ENCODE measurements around the gene CD6.

Gene CD6

DNA sequence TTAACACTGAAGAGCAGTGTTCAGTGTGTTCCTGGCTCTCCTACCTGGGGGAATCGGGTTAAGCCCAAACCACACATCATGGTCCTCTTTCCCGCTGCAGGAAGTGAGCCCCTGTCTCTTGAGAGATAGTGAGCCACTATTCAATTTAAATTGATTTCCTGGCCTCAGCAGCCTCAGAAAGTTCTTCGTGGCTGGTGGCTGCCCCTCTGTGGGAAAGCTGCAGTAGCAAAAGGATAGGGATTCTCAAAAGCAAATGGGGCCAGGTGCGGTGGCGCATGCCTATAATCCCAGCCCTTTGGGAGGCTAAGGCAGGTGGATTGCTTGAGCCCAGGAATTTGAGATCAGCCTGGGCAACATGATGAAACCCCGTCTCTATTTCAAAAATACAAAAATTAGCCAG is 81.7 kb downstream of the CD6 start:
- no peak for DNase-seq (ENCODE audit: low read depth, low spot score)
- in situ Hi-C loops (cut with HindIII; ENCODE audit: low sequenced_read_pairs), result no loop called here
- H3K4me3 ChIP-seq (ENCODE audit: low read depth, low read length), result no peak overlapping the region
- TF ChIP-seq, protein P1, sequence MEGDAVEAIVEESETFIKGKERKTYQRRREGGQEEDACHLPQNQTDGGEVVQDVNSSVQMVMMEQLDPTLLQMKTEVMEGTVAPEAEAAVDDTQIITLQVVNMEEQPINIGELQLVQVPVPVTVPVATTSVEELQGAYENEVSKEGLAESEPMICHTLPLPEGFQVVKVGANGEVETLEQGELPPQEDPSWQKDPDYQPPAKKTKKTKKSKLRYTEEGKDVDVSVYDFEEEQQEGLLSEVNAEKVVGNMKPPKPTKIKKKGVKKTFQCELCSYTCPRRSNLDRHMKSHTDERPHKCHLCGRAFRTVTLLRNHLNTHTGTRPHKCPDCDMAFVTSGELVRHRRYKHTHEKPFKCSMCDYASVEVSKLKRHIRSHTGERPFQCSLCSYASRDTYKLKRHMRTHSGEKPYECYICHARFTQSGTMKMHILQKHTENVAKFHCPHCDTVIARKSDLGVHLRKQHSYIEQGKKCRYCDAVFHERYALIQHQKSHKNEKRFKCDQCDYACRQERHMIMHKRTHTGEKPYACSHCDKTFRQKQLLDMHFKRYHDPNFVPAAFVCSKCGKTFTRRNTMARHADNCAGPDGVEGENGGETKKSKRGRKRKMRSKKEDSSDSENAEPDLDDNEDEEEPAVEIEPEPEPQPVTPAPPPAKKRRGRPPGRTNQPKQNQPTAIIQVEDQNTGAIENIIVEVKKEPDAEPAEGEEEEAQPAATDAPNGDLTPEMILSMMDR (IDR thresholded peaks at IDR 0.05; ENCODE audit: low read depth, low read length), result no peak

DNA sequence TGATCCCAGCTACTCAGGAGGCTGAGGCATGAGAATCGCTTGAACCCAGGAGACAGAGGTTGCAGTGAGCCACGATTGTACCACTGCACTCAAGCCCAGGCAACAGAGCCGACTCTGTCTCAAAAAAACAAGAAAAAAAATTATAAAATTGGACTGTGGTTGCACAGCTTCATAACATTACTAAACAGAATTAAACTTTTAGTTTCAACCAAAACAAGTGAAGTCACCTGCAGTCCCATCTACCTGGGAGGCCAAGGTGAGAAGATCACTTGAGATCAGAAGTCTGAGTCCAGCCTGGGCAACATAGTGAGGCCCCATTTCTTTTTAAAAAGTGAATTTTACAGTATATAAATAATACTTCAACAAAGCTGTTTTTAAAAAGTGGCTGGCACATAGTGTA is 83.0 kb downstream of the CD6 start:
- DNase-seq (ENCODE audit: low read depth, low spot score), result no peak
- TF ChIP-seq, protein P1 (IDR thresholded peaks at IDR 0.05; ENCODE audit: low read depth, low read length), result no peak
- no peak overlapping the region for H3K4me3 ChIP-seq (ENCODE audit: low read depth, low read length)
- in situ Hi-C loops (cut with HindIII; ENCODE audit: low sequenced_read_pairs), result no loop called here

DNA sequence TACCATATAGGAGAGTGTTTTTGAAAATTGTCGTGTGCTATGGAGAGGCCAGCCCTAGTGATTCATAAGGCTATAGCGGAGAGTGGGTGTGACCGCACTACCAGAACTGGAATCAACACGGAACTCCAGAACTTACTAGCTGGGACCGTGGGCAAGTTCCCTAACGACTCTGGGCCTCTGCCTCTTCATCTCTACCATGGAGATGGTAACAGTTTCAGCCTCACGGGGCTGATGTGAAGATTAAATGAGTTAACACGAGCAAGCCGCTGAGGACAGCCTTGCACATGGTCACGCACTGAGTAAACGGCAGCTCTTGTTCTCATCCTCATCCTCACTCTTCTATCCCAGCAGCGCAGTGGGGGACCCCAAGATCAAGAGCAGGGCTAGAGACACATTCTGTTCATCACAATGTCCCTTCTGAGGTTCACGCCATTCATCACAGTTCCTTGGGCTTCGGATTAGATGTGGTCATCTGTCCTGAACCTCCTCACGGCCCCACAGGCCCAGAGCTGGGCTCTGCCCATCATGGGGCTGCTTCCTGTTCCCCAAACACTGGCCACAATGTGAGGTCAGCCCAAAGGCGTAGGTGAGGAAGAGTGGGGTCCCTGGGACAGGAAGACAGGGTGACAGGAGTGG is 83.6 kb downstream of the CD6 start:
- in situ Hi-C loops (cut with HindIII; ENCODE audit: low sequenced_read_pairs), result no loop called here
- no peak overlapping the region for H3K4me3 ChIP-seq (ENCODE audit: low read depth, low read length)
- no peak for DNase-seq (ENCODE audit: low read depth, low spot score)
- TF ChIP-seq, protein P1 (IDR thresholded peaks at IDR 0.05; ENCODE audit: low read depth, low read length), result no peak

DNA sequence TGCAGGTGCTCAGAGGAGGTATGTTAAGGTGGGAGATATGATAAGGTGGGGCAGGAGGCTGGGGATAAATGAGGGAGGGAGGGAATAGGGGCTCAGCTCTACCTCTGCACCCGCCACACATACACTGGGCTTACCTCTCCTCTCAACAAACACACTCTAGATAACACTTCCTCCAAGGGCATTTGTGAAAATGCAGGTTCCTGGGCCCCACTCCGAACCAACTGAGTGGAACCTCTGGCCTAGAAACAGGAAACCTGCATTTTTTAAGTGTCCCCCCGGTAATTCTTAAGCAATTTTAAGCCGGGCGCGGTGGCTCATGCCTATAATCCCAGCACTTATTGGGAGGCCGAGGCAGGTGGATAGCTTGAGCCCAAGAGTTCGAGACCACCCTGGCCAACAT is 84.3 kb downstream of the CD6 start:
- TF ChIP-seq, protein P1 (IDR thresholded peaks at IDR 0.05; ENCODE audit: low read depth, low read length), result no peak
- no peak for DNase-seq (ENCODE audit: low read depth, low spot score)
- in situ Hi-C loops (cut with HindIII; ENCODE audit: low sequenced_read_pairs), result no loop called here
- H3K4me3 ChIP-seq (ENCODE audit: low read depth, low read length), result no peak overlapping the region

DNA sequence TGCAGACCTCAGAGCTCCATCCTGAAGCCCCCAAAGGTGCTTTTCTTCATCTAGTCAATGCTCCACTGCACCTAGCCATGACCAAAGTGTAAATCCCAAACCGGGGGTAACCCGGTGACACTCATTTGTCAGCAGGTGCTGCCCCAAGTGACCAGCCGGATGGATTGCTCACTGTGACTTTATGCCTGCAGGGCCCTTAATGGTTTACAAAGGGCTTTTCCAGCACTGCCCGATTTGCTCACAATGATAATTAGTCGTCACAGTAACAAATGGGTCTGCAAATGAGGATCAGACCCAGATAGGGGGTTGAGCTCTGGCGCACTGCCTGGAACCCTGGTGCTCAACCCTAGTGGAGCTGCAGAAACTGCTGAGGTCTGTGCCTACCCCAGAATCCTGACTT is 85.1 kb downstream of the CD6 start:
- no peak for DNase-seq (ENCODE audit: low read depth, low spot score)
- TF ChIP-seq, protein P1 (IDR thresholded peaks at IDR 0.05; ENCODE audit: low read depth, low read length), result no peak
- no peak overlapping the region for H3K4me3 ChIP-seq (ENCODE audit: low read depth, low read length)
- in situ Hi-C loops (cut with HindIII; ENCODE audit: low sequenced_read_pairs), result no loop called here

DNA sequence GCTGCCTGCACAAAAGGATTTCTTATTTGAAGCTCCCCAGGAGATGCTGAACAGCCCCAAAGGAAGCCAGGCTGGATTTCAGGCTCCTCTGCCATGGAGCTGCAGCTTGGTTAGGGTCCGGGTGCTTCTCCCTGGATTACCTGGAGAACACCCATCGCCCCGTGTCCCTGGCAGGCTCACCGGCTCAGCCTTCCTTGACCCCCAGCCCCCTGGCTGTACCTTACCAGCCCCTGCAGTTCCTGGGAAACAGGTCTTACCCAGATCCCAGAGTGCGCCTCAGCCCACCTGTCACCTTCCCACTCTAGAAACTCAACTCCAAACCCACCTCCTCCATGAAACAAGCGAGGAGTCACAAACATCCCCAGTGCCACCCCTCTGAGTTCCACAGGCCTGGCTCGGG is 85.5 kb downstream of the CD6 start:
- H3K4me3 ChIP-seq (ENCODE audit: low read depth, low read length), result no peak overlapping the region
- TF ChIP-seq, protein P1 (IDR thresholded peaks at IDR 0.05; ENCODE audit: low read depth, low read length), result no peak
- no peak for DNase-seq (ENCODE audit: low read depth, low spot score)
- in situ Hi-C loops (cut with HindIII; ENCODE audit: low sequenced_read_pairs), result no loop called here

DNA sequence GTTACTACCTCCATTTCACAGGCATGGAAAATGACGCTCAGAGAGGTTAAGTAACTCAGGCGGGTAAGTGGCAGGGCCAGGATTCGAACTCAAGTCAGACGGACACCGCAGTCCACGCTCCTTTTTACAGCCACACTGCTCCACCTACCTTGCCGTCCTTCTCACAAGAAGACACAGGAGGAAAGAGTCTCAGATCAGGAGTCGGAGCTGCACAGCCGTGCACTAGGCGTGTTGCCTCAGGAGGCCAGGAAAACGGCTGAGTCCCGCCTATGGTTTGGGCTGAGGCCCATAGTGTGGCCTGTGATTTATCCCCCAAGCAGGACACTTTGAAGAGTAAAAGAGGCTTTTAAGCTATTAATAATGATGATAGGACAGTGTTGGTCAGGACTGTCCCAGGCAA is 86.1 kb downstream of the CD6 start:
- TF ChIP-seq, protein P1 (IDR thresholded peaks at IDR 0.05; ENCODE audit: low read depth, low read length), result no peak
- in situ Hi-C loops (cut with HindIII; ENCODE audit: low sequenced_read_pairs), result no loop called here
- no peak for DNase-seq (ENCODE audit: low read depth, low spot score)
- no peak overlapping the region for H3K4me3 ChIP-seq (ENCODE audit: low read depth, low read length)
